Measurements from ENCODE around the gene RCBTB2. TPM values are rescaled to one million over a fixed set of nuclear protein-coding genes. Genes with fewer than 3 reads are reported as not detected.

The RCBTB2 gene
- total RNA-seq, 2 donors from 2014 or later = 5.2 to 13.4 TPM

DNA sequence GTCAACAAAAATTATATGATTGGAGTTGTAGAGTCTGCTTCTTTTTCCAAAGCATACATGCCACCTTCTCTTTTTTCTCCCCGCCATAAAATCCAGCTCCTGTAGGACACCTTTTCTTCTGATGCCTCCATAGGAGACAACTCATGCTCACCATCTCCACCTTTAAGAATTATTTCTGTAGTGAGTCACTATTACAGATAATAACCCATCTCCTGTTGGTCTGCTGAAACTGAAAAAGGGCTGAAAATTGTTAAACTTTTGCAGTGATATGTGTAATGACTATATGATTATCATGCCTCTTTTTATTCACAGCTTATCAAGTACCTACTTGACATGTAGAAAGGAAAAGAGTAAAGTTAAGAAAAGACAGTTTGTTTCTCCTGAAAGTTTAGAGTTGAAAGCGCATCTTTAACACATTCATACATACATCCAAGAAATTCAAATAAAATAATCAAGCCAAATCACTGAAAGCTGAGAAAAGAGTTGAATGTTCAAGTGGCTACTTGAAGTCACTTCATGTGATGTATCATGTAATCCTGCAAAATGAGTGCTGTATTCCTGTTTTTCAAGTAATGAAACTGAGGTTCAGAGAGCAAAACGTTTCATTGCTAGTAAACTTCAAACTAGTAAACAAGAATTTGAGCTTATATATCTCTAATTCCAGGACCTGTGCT lies 84.5 kb downstream of the RCBTB2 start:
- no peaks in the 10 kb centered on the region for H3K36me3 ChIP-seq
- no peaks in the 10 kb centered on the region for H3K4me1 ChIP-seq
- H3K27me3 ChIP-seq = no peaks in the 10 kb centered on the region
- no peak for DNase-seq (ENCODE audit: low spot score)
- no peaks in the 10 kb centered on the region for H3K9me3 ChIP-seq
- TF ChIP-seq, protein P1, sequence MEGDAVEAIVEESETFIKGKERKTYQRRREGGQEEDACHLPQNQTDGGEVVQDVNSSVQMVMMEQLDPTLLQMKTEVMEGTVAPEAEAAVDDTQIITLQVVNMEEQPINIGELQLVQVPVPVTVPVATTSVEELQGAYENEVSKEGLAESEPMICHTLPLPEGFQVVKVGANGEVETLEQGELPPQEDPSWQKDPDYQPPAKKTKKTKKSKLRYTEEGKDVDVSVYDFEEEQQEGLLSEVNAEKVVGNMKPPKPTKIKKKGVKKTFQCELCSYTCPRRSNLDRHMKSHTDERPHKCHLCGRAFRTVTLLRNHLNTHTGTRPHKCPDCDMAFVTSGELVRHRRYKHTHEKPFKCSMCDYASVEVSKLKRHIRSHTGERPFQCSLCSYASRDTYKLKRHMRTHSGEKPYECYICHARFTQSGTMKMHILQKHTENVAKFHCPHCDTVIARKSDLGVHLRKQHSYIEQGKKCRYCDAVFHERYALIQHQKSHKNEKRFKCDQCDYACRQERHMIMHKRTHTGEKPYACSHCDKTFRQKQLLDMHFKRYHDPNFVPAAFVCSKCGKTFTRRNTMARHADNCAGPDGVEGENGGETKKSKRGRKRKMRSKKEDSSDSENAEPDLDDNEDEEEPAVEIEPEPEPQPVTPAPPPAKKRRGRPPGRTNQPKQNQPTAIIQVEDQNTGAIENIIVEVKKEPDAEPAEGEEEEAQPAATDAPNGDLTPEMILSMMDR (IDR thresholded peaks at IDR 0.05) = no peak
- peak overlapping the region in 1 of 2 donors; percentile 6 for H3K27ac ChIP-seq
- H3K4me3 ChIP-seq = no peak overlapping the region

DNA sequence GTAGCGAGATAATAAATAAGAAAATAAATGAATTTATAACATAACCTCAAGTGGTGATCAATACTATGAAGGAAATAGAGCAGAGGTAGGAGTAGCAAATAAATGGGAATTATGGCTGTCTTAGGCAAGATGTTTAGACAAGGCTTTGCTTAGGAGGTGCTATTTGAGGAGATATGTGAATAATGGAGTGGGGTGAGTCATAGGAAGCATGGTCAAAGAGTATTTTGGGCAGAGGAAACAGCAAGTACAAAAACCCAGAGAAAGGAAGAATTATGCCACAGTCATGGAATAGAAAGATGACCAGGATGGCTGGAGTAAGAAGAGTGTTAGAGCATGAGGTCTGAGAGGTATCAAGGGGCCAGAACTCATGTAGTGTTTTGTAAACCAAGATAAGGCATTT lies 86.4 kb downstream of the RCBTB2 start:
- Histone ChIP-seq H3K27me3 (no peaks in the 10 kb centered on the region), H3K4me1 (no peaks in the 10 kb centered on the region), H3K4me3 (no peak overlapping the region), H3K36me3 (no peaks in the 10 kb centered on the region), H3K27ac (peak overlapping the region in 1 of 2 donors; percentile 29), H3K9me3 (no peaks in the 10 kb centered on the region)
- no peak for DNase-seq (ENCODE audit: low spot score)
- TF ChIP-seq, protein P1 (IDR thresholded peaks at IDR 0.05) = no peak

DNA sequence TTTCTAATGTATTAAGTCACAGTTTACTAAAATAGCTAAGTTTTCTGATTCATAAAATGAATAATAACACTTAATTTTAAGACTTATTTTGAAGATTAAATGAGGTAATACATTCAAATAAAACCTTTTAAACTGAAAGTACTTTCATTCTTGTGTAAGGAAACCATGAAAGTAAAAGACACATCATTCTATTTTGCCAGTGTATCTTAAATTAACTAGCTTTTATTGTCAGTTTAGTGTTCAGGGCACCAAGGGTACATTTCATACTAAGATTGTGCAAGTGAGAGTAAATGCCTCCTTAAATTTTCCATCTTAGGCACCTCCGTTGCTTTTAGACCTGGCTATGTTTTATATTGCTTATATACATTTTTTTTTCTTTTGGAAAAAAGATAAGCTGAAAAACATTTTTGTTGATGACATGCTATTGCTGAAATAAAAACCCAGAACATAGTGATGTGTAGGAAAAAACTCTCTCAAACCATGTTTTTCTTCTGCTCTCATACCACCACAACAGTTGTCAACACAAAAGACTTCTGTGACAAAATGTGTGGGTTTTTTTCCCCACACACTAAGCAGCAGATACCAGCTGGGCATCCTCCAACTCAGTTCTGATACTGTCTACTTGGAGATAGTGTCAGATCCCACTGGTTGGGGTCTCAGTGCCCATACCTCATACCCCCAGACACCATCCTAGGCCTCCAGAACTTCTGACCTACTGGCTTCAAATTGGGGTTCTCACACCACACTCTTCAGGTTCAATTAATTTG lies 89.3 kb downstream of the RCBTB2 start:
- Histone ChIP-seq H3K9me3 (no peaks in the 10 kb centered on the region), H3K27me3 (no peaks in the 10 kb centered on the region), H3K4me1 (no peaks in the 10 kb centered on the region), H3K27ac (no peak overlapping the region), H3K36me3 (no peaks in the 10 kb centered on the region), H3K4me3 (no peak overlapping the region)
- DNase-seq (ENCODE audit: low spot score) = no peak
- TF ChIP-seq, protein P1 (IDR thresholded peaks at IDR 0.05) = no peak

Other genes starting within 250 kb of the RCBTB2 start
- gene RB1, start 229.3 kb downstream of the RCBTB2 start, total RNA-seq = 10 to 100 TPM; 24.3 to 27.1 TPM
- gene LPAR6, start 120.0 kb downstream of the RCBTB2 start, total RNA-seq = 1 to 10 TPM; 6.1 to 9.3 TPM
- gene CYSLTR2, start 120.8 kb upstream of the RCBTB2 start, total RNA-seq = 1 to 10 TPM; 4.1 to 6.3 TPM